Stomach (tissue), 4 donors: Measurements from ENCODE around the gene SH3BP2.

Experiments
- EP300 ChIP-seq: sonication (generic); formaldehyde crosslinking; IDR thresholded peaks from one replicate; pipeline ENCODE4 v1.6.1; 2017; ENCODE audit warnings: antibody characterized with exemption
- POLR2A ChIP-seq, 4 donors: fragments of 450-650 bp; IDR thresholded peaks; one replicate each; pipeline ENCODE4 v1.6.1; 2016; ENCODE audit warnings: antibody characterized with exemption in 4 of 4, control low read depth in 2 of 4, mild to moderate bottlenecking in 1 of 4, moderate library complexity in 1 of 4
- POLR2AphosphoS5 ChIP-seq, 3 donors: sonication (generic); formaldehyde crosslinking; IDR thresholded peaks; one replicate each; pipeline ENCODE4 v1.6.1; 2016; ENCODE audit warnings: antibody characterized with exemption in 3 of 3

GRCh38 chr4:2799971-2800690, 7.2 kb downstream of the SH3BP2 start:
- TF ChIP-seq POLR2AphosphoS5 (IDR thresholded peaks at IDR 0.05) (no peak), EP300 (no peak), POLR2A (IDR thresholded peaks at IDR 0.05) (no peak)
